DMS53 treated with DMSO at 0.1 percent for 48 hours (cell line): ENCODE results near the gene FXYD4.
"Not testable (repeated sequence)": the region's sequence is repeated elsewhere in the genome, so short reads cannot be mapped to it uniquely, and the experiment has no call there.

Source experiments
- DNase-seq: peaks from one replicate; lab custom pipeline; 2025; ENCODE audit not compliant: unreplicated experiment; lab: John Stamatoyannopoulos, UW

The FXYD4 gene

DNA sequence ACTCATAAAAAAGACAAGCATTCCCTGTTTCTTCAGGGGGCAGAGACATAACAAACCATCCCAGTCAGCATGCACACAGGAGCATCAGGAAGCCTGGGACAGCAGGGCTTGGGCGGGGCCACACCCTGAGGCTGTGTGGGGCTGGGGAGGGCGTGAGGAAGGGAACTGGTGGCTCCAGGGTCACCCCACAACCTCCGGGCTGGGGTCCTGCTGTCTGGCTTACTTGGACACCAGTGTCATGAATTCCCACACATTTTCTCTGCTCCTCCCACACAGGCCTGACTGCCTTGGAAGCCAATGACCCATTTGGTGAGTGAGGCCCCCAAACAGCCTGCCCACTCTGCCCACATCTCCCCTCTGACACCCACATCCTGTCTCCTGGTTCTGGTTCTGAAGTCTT, 2.8 kb downstream of the FXYD4 start:
- no peak for DNase-seq

DNA sequence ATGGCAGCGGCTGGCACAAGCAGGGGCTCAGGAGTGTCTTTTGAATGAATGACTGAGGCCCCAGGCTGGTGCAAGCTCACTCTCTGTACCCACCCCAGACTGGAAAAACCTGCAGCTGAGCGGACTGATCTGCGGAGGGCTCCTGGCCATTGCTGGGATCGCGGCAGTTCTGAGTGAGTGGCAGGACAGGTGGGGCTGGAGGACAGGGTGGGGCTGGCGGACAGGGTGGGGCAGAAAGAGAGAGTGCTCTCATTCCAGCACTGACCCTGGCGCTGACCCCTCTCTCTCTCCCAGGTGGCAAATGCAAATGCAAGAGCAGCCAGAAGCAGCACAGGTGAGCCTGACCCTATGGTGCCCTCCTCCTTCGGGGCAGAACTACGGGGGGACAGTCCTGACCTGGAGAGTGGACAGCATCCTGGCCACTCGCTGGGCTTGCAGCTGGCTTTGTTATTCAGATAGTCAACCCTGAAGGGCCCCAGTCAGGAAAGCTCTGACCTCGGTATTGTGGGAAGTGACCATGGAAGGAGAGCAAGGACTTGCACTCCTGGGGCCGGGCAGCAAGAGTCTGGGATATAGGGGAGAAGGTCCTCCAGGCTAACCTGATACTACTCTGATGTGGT, 4.1 kb downstream of the FXYD4 start:
- no peak for DNase-seq

DNA sequence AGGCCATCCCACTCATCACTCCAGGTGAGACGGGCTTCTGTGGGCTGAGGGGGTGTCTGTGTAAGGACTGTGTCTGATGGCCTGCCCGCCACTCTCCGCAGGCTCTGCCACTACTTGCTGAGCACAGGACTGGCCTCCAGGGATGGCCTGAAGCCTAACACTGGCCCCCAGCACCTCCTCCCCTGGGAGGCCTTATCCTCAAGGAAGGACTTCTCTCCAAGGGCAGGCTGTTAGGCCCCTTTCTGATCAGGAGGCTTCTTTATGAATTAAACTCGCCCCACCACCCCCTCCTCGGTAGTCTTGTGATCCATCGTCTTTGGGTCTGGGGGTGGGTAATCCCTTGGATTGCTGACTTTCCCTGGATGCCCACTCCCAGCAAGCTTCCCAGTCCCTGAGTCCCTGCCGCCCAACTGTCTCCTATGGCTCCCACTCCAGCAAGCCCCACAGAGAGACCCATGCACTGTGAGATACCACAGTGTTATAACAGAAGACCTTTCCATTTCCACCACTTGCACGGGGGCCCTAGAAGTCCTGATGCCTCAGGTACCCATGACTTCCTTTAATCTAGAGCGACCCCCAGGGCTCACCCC, 4.7 kb downstream of the FXYD4 start:
- DNase-seq: no peak

DNA sequence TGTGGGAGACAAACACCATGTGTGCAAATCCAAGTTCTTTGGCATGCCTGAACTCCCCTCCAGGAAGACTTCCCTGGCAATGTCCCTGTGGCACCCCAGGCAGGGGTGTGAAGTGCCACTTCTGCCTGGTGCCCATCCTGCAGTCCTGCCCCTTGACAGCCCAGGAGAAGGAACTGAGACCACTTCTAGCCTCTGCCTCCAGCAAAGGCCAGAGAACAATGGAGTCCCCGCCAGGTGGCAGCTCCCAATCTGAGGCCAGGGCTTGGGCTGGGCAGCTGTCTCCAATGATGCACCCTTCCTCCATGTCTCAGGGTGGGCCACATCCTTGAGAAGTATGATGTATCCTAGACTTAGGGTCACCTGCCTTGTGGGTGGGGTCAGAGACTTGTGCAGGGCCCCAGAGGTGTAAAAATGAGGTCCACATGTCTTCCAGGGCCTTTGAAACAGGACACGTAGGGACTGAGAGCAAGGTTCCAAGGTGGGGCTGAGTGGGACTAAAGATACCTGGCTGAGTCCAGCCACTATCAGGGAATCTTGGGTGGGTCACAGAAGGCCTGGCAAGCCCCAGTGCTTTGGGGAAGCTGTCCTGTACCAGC, 5.5 kb downstream of the FXYD4 start:
- DNase-seq: no peak

DNA sequence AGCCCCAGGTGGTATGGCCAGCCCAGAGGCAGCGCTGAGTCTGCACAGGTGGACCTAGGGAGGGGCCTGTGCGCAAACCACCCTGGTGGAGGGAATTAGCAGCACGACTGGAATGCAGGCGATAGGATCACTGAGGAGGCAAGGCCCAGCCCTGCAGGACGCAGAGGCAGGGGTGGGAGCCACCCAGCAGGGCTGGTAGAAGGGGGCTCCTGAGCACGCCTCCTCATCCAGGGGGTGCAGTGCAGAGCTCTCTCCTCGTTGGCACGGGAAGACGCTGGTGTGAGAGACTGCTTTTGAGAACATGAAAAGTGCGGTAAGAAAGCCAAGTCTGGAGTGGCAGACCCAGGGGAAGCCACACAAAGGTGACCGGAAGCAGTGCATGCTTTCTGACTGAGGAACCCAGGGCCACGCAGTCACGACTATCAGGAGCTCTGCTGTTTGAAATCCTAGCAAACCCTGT, 6.0 kb downstream of the FXYD4 start:
- DNase-seq: no peak

DNA sequence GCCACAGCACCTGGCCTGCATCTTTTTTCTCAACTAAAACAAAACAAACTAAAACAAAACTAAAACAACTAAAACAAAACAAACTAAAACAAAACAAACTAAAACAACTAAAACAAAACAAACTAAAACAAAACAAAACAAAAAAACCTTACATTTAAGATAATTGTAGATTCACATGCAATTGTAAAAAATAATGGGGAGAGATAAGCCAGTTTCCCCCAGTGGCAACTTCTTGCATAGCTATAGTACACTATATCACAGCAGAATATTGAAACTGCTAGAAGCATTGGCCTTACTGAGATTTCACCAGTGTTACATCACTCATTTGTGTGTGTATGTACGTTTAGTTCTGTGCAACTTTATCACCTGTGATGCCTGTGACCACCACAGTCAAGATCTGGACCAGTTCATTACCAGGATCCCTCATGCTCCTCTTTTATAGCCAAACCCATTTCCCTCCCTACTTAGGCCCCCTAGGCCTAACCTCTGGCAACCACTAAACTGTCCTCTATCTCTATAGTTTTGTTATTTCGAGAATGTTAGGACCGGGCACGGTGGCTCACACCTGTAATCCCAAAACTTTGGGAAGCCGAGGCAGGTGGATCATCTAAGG, 9.3 kb downstream of the FXYD4 start:
- DNase-seq: peak; percentile 35

DNA sequence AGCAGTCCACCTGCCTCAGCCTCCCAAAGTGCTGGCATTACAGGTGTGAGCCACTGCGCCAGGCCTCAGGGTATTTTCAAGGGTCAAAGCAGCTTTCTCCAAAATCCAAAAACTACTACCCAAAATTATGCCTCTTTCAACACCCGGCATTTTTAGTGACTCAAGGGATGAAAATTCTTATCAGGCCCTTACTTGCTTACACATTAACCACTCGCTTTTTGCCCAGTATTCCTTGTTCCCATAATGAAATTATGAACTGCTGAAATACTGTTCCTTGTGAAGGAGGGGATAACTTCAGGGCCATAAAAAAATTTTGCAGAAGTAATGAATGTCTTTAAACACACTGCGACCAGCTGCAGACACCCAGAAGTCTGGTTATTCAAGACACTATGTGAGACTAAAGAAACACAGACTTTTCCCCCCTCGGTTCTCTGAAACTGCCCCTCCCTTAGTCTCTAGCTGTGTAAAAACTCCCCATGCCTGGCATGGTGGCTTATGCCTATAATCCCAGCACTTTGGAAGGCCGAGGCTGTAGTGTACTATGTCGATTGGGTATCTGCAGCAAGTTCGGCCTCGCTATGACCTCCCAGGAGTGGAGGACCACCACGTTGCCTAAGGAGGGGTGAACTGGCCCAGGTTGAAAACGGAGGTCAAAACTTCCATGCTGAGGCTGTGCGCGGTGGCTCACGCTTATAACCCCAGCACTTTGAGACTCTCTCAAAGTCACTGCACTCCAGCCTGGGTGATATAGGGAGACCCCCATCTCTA, 12.0 kb downstream of the FXYD4 start:
- no peak for DNase-seq

DNA sequence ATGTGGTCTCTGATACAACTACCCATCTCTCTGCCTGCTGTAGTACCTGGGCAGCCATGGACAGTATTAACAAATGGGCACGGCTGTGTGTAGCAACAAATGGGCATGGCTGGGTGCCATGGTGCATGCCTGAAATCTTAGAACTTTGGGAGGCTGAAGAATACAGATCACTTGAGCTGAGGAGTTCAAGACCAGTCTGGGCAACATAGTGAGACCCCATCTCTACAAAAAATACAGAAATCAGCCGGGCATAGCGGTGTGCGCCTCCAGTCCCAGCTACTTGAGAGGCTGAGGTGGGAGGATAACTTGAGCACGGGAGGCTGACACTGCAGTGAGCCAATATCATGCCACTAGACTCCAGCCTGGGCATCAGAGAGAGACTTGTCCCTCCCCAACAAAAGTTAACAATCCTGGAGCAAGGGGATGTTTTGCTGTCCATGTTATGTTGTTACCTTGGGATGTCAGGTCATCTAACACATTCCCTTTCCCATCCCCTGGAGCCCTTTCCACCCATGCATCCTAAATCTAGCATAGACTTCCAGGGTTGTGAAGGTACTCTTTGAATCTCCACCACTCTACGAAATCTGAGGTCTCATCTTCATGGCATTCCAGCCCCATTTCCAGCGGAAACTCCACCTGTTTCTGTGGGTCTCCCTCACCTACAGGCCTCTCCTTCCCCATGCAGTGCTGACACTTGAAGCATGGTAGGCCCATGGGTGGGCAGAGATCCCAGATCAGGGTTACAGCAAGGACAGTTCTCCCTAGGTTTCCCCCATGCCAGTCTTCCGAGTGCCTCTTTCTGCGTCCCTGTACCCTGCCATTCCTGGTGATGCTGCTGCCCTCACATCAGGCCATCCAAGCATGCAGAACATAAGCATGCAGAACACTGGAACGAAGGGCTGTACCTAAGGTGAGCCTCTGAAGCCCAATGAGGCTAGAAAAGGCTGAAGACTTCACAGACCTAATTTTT, 13.1 kb downstream of the FXYD4 start:
- no peak for DNase-seq

DNA sequence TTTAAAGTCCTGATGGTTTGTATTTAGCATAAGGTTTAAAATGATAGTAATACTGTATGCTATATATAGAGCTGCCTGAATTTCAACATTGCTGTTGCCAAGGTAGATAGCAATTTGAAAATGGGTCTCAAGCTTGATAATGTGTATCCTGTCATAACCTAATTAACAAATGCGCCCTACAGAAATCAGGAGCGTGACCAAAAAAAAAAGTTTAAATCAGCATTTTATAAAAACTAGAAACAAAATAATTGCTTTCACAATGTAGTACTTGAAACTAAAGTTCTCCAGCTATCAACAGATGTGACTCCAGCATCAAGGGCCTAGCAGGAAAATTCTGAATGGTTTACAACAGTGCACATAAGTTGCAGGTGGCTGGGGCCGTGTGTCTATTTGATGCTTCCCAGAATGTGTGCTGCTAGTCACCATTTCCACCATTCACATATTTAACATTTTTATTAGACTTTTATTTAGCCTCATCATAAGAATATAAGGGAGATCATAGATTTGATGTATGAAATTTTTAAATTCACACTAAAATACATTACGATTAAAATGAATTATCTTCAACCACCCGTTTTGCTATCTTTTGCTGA, 14.1 kb downstream of the FXYD4 start:
- DNase-seq: no peak

DNA sequence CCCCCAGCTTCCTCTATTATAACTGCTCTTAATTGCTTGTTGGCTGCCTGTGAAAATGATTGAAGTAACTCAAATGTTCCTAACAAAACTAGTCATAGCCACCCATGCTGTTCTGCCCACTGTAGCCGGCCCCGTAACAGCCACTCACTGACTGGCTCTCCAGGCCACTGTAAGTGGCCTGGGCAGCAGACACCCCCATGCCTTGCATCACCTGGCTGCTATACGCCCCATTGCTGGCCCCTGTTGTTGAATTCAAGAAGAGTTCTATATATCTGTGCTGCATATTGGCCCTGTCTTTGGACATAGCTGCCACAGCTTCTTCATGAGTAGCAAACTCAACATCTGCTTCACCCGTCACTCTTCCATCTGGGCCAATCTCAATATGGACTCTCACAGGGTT, 15.1 kb downstream of the FXYD4 start:
- DNase-seq: no peak

DNA sequence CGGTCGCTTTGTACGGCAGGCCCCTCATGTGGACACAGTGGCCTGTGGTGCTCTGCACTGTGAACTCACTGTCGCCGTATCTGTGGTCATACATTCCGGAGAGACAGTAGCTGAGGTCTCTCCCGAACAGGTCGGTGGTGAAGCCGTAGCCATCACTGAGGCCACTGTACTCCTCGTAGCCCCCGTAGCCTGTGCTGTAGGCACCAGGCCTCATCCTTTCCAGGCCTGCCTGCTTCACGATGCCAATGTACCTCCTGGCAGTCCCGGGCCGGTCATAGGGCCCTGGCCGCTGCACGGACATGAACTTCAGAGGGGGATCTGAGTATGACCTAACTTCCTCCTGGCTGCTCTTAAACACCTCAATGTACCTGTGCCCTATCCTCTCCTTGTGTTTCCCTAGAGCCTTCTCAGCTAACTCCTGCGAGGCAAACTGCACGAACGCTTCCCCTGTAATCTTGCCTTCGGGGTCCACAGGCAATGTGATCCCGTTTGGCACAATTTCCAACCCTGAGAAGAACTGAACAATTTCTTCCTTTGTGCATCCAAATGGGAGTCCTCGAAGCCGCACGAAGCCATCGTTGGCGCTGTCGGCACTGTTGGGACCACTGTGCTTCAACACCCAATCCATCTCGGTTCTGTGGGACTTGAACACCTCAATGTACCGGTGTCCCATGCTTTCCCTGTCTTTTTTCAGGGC, 15.7 kb downstream of the FXYD4 start:
- no peak for DNase-seq

DNA sequence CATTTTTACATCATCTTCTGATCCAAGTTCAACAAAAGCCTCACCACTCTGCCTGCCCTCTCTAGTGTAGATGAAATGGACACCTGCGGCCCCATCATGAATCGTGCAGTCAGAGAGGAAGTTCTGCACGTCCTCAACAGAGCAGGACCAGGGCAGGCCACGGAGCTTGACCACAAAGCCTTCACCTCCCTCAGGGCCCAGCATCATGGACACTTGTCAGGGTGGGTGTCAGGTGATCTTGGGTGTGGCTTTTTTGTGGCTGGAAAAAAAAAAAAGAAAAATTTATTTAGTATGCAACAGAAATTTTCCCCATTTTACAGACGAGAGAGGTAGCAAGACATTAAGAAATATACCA, 16.2 kb downstream of the FXYD4 start:
- DNase-seq: no peak

DNA sequence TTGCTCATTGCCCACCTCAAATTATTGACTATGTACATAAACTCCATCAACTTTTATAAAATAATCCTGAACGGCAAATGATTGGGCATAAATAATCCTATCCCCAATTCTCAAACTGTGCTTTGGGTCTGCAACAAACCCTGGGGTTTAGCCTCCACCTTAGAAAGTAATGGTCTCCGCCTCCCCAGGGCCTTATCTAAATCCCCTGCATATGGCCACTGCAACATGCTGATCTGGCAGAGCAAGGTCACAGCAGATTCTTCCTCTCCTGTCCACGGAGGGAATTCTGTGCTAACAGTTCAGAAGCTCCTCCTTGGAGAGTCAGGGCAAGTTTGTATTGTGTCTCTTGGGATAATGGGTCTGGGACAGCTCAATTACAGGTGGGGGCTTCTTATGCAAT, 18.4 kb downstream of the FXYD4 start:
- no peak for DNase-seq

DNA sequence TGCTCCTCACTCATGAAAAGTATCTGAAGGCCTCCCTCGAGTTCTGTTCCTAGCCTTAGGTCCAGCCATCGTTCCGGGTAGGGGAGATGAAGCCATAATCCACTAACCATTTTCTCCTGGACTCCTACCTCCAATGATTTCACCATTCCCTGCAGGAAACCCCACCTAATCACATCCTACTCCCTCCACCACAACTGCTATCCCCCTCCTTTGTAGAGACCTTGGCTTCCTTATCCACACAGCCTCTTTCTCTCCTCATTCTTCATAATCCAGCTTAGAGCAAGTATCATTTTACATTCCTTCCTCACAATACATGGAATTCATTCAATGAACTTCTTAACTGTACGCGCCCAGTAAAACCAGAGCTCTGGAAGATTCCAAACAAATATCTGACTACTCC, 18.9 kb downstream of the FXYD4 start:
- no peak for DNase-seq

DNA sequence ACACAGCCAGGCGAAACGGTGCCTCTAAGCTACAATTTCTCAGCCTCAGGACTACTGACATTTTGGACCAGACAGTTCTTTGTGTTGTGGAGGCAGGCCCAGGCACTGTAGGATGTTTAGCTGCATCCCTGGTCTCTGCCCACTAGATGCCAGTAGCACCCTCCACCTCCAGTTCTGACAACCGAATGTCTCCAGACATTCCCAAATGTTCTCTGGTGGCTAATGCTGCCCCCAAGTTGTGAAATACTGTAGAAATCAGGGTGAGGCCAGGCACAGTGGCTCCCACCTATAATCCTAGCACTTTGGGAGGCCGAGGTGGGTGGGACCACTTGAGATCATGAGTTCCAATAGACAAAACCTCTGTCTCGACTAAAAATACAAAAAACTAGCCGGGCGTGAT, 19.3 kb downstream of the FXYD4 start:
- no peak for DNase-seq

DNA sequence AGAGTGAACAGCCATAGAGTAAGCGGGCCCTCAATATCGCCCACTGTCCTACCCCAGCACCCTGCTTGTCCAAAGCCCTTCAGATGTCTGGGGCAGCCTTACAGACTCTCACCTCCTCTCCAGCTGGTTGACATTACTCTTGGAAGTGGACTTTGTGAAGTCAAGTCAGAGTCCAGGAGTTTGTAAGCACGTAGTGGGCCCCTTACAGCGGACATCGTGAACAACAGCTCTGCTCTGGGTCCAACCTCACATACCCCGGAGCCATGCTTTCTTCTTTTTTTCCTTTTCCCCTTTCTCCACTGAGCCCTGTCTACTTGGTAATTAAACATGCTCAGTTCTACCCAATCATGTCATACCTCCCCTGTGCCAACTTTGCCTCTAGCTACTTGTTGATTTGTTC, 20.1 kb downstream of the FXYD4 start:
- DNase-seq: no peak

DNA sequence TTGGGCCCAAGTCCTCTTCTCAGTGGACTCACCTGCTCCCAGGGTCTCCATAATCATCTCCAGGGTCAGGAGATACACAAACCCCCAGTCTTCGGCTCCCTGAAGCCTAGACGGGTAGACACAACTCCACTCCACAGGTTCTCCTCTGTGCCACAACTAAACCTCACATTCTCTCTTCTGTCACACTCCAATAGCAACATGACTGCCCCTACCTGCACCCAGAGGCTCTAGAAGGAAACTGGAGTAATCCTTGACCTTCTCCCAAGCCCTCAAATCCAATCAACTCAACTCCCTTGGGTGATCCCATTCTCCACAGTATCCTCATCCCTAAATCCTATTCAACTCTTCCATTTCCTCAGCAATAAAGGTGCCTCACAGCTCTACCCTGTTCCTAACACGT, 21.3 kb downstream of the FXYD4 start:
- DNase-seq: no peak

DNA sequence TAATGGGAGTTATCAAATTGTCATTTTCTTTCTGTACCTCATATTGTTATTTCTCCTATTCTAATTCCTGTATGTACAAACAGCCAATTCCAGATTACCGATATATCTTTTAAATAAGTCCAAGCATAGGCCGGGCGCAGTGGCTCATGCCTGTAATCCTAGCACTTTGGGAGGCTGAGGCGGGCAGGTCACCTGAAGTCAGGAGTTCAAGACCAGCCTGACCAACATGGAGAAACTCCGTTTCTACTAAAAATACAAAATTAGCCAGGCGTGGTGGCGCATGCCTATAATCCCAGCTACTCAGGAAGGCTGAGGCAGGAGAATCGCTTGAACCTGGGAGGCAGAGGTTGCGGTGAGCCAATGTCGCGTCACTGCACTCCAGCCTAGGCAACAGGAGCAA, 21.8 kb downstream of the FXYD4 start:
- DNase-seq: not testable (repeated sequence)

DNA sequence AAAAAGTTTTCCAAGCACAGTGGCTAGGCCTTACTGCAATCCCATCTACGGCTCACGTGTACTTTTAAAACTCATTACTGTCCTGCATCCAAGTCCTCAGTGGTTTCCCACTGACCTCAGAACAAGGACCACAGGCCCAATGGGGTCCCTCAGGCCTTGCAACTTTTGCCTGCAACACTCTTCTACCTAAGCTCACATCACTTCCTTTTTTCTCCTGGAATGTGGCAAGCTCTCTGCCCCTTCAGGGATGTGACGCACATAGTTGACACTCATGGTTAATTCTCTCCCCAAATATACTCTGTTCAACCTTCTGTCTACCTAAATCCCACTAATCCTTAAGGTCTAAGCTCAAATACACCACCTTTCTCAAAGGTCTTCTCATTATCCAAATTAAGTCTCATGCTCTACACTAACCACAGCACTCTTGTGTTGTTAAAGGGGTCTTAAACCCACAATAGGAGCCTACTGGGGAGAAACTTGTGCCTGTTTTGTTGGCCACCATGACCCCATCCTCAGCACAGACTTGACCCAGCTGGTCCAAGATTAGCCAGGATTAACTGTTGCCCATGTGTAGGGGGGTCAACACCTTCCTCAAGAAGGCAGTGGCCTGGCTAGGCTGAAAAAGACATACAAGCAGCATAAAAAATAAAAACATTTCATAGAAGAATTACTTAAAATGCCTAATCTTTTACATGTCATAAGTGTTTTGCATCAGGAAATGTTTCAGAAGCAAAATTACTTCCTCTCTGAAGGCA, 22.3 kb downstream of the FXYD4 start:
- no peak for DNase-seq
